Stimulated activated naive CD8-positive, alpha-beta T cell treated with anti-CD3 and anti-CD28 coated beads, Interleukin-15, amount 100 ng/mL, for 72 hours (primary cell): ENCODE data around the gene MC3R.
"Not testable (repeated sequence)": the region's sequence is repeated elsewhere in the genome, so short reads cannot be mapped to it uniquely, and the experiment has no call there.

Experiments used
- ATAC-seq: fragments of 150-1000 bp; cut with Tn5 transposase; 2 replicates; pipeline ENCODE4 v1.10.0; 2021; ENCODE audit warnings: mild to moderate bottlenecking, moderate library complexity
- DNase-seq, 2 donors: peaks; one replicate each; pipeline ENCODE4 v3.0.0; 2021 to 2022
- H3K27ac Mint-ChIP-seq, 2 donors: one replicate each; pipeline ENCODE4 v1.8.0; 2022; ENCODE audit warnings: mild to moderate bottlenecking in 2 of 2, mixed read lengths in 2 of 2, moderate library complexity in 2 of 2
- H3K27me3 Mint-ChIP-seq: one replicate; pipeline ENCODE4 v1.8.0; 2022; ENCODE audit warnings: mixed read lengths
- H3K4me1 Mint-ChIP-seq: one replicate; pipeline ENCODE4 v1.8.0; 2022; ENCODE audit warnings: mild to moderate bottlenecking, mixed read lengths
- H3K4me3 Mint-ChIP-seq, 2 donors: one replicate each; pipeline ENCODE4 v1.8.0; 2022; ENCODE audit warnings: mild to moderate bottlenecking in 2 of 2, mixed read lengths in 2 of 2, moderate library complexity in 1 of 2
- H3K9me3 Mint-ChIP-seq, 2 donors: one replicate each; pipeline ENCODE4 v1.8.0; 2022; ENCODE audit warnings: mixed read lengths in 2 of 2

Gene MC3R

GRCh38 chr20:56247954-56248782, at the start of gene MC3R:
Gene MC3R (plus strand): TSS chr20:56248732. CDS start chr20:56248844, 112 bp downstream.
- no peaks in the 10 kb centered on the region for H3K9me3 Mint-ChIP-seq
- H3K4me1 Mint-ChIP-seq: no peaks in the 10 kb centered on the region
- no peak within 1 kb of the TSS for H3K27ac Mint-ChIP-seq
- ATAC-seq (peak; percentile 68), DNase-seq (peak; percentile 16 to 29)
- no peak within 1 kb of the TSS for H3K4me3 Mint-ChIP-seq
- H3K27me3 Mint-ChIP-seq: peaks cover 51% of the 10 kb centered on the region

GRCh38 chr20:56200456-56200855, 48.1 kb upstream of the MC3R start:
- Mint-ChIP-seq H3K4me1 (no peaks in the 10 kb centered on the region), H3K4me3 (no peak overlapping the region), H3K27me3 (no peaks in the 10 kb centered on the region), H3K9me3 (peaks cover 17 to 30% of the 10 kb centered on the region in 2 donors), H3K27ac (no peak overlapping the region)
- DNase-seq: no peak
- ATAC-seq: no peak

- no peak for ATAC-seq
- H3K9me3 Mint-ChIP-seq: peaks cover 17 to 30% of the 10 kb centered on the region in 2 donors
- no peak for DNase-seq
- H3K4me3 Mint-ChIP-seq: no peak overlapping the region
- no peaks in the 10 kb centered on the region for H3K27me3 Mint-ChIP-seq
- H3K27ac Mint-ChIP-seq: no peak overlapping the region
- H3K4me1 Mint-ChIP-seq: no peaks in the 10 kb centered on the region
Measured at GRCh38 chr20:56202493-56203077, 45.9 kb upstream of the MC3R start.

- DNase-seq: no peak
- Mint-ChIP-seq H3K4me1 (no peaks in the 10 kb centered on the region), H3K27ac (no peak overlapping the region), H3K4me3 (no peak overlapping the region), H3K27me3 (peaks cover 6% of the 10 kb centered on the region), H3K9me3 (peaks cover 17 to 22% of the 10 kb centered on the region in 2 donors)
- ATAC-seq: no peak
Measured at GRCh38 chr20:56204206-56204605, 44.3 kb upstream of the MC3R start.

GRCh38 chr20:56205346-56205745, 43.2 kb upstream of the MC3R start:
- Mint-ChIP-seq H3K4me3 (no peak overlapping the region), H3K27me3 (peaks cover 13% of the 10 kb centered on the region), H3K9me3 (peaks cover 10 to 11% of the 10 kb centered on the region in 2 donors), H3K27ac (no peak overlapping the region), H3K4me1 (no peaks in the 10 kb centered on the region)
- ATAC-seq (no peak), DNase-seq (no peak)

- Mint-ChIP-seq H3K4me3 (no peak overlapping the region), H3K4me1 (no peaks in the 10 kb centered on the region), H3K27ac (no peak overlapping the region), H3K27me3 (peaks cover 28% of the 10 kb centered on the region), H3K9me3 (no peaks in the 10 kb centered on the region)
- no peak for ATAC-seq
- DNase-seq: no peak
Measured at GRCh38 chr20:56207656-56208055, 40.9 kb upstream of the MC3R start.

- DNase-seq (no peak), ATAC-seq (no peak)
- Mint-ChIP-seq H3K27ac (no peak overlapping the region), H3K9me3 (no peaks in the 10 kb centered on the region), H3K4me1 (no peaks in the 10 kb centered on the region), H3K27me3 (peaks cover 29% of the 10 kb centered on the region), H3K4me3 (no peak overlapping the region)
Measured at GRCh38 chr20:56208121-56208520, 40.4 kb upstream of the MC3R start.

GRCh38 chr20:56211051-56211450, 37.5 kb upstream of the MC3R start:
- Mint-ChIP-seq H3K27me3 (peaks cover 52% of the 10 kb centered on the region), H3K4me3 (no peak overlapping the region), H3K4me1 (no peaks in the 10 kb centered on the region), H3K9me3 (no peaks in the 10 kb centered on the region), H3K27ac (no peak overlapping the region)
- ATAC-seq (no peak), DNase-seq (no peak)

- ATAC-seq (no peak), DNase-seq (no peak)
- Mint-ChIP-seq H3K4me1 (no peaks in the 10 kb centered on the region), H3K27me3 (peaks cover 56% of the 10 kb centered on the region), H3K9me3 (no peaks in the 10 kb centered on the region), H3K27ac (no peak overlapping the region), H3K4me3 (no peak overlapping the region)
Measured at GRCh38 chr20:56212091-56212490, 36.4 kb upstream of the MC3R start.

GRCh38 chr20:56213321-56213720, 35.2 kb upstream of the MC3R start:
- H3K27me3 Mint-ChIP-seq: peaks cover 56% of the 10 kb centered on the region
- H3K4me1 Mint-ChIP-seq: no peaks in the 10 kb centered on the region
- DNase-seq: no peak
- no peak for ATAC-seq
- H3K9me3 Mint-ChIP-seq: no peaks in the 10 kb centered on the region
- no peak overlapping the region for H3K4me3 Mint-ChIP-seq
- no peak overlapping the region for H3K27ac Mint-ChIP-seq

- DNase-seq (no peak), ATAC-seq (no peak)
- no peak overlapping the region for H3K4me3 Mint-ChIP-seq
Measured at GRCh38 chr20:56215115-56215514, 33.4 kb upstream of the MC3R start.

GRCh38 chr20:56217829-56218228, 30.7 kb upstream of the MC3R start:
- Mint-ChIP-seq H3K4me3 (no peak overlapping the region), H3K27me3 (peaks cover 27% of the 10 kb centered on the region), H3K4me1 (no peaks in the 10 kb centered on the region), H3K9me3 (peaks cover 8 to 16% of the 10 kb centered on the region in 2 donors), H3K27ac (no peak overlapping the region)
- ATAC-seq (no peak), DNase-seq (no peak)

More at GRCh38 chr20:56215115-56215514, 33.4 kb upstream of the MC3R start:
- H3K27ac Mint-ChIP-seq: no peak overlapping the region
- H3K4me1 Mint-ChIP-seq: no peaks in the 10 kb centered on the region
- peaks cover 7% of the 10 kb centered on the region in 2 donors for H3K9me3 Mint-ChIP-seq
- H3K27me3 Mint-ChIP-seq: peaks cover 45% of the 10 kb centered on the region

GRCh38 chr20:56221186-56221585, 27.3 kb upstream of the MC3R start:
- not testable (repeated sequence) for ATAC-seq, H3K4me3 Mint-ChIP-seq, DNase-seq, H3K27ac Mint-ChIP-seq, H3K27me3 Mint-ChIP-seq, H3K4me1 Mint-ChIP-seq
- peaks cover 8 to 23% of the 10 kb centered on the region in 2 donors for H3K9me3 Mint-ChIP-seq

- peaks cover 8 to 23% of the 10 kb centered on the region in 2 donors for H3K9me3 Mint-ChIP-seq
- DNase-seq (no peak), ATAC-seq (no peak)
- H3K4me3 Mint-ChIP-seq: no peak overlapping the region
- no peaks in the 10 kb centered on the region for H3K4me1 Mint-ChIP-seq
- H3K27ac Mint-ChIP-seq: no peak overlapping the region
- H3K27me3 Mint-ChIP-seq: no peaks in the 10 kb centered on the region
Measured at GRCh38 chr20:56222201-56222600, 26.3 kb upstream of the MC3R start.

GRCh38 chr20:56222945-56223344, 25.6 kb upstream of the MC3R start:
- Mint-ChIP-seq H3K27me3 (peaks cover 2% of the 10 kb centered on the region), H3K4me3 (no peak overlapping the region), H3K4me1 (no peaks in the 10 kb centered on the region), H3K27ac (no peak overlapping the region), H3K9me3 (peaks cover 8 to 23% of the 10 kb centered on the region in 2 donors)
- DNase-seq (no peak), ATAC-seq (no peak)

- peaks cover 8 to 23% of the 10 kb centered on the region in 2 donors for H3K9me3 Mint-ChIP-seq
- no peaks in the 10 kb centered on the region for H3K4me1 Mint-ChIP-seq
- no peak for ATAC-seq
- H3K27ac Mint-ChIP-seq: no peak overlapping the region
- H3K27me3 Mint-ChIP-seq: peaks cover 6% of the 10 kb centered on the region
- no peak for DNase-seq
- H3K4me3 Mint-ChIP-seq: no peak overlapping the region
Measured at GRCh38 chr20:56223352-56223751, 25.2 kb upstream of the MC3R start.
